IMR-90 (cell line): Measurements from ENCODE around the gene COL9A3. TPM values are rescaled to one million over a fixed set of nuclear protein-coding genes. Genes with fewer than 3 reads are reported as not detected.

Experiments used
- ATAC-seq: fragments of 200-7000 bp; cut with Tn5 transposase; 2 replicates; pipeline ENCODE4 v1.9.1; 2020; ENCODE audit warnings: low read depth, mild to moderate bottlenecking, moderate library complexity
- BruUV-seq: library from RNA; stranded (reverse); fragments of 400-500 nt; replicated peaks from 2 replicates; lab custom pipeline; 2021; lab: Mats Ljungman, UMichigan
- CTCF ChIA-PET: fragments of 300-600 bp; formaldehyde crosslinking; extraction: SDS; loops from one replicate; lab custom pipeline; 2021; ENCODE audit warnings: antibody characterized with exemption; lab: Yijun Ruan, JAX
- POLR2A ChIA-PET: fragments of 300-600 bp; sonication (Branson Sonifier 250); formaldehyde crosslinking; loops from one replicate; lab custom pipeline; 2022; ENCODE audit warnings: antibody characterized with exemption; ENCODE audit not compliant: unreplicated experiment; lab: Charles Lee
- DNase-seq: peaks from one replicate; pipeline ENCODE4 v3.0.0; 2013
- H2AFZ ChIP-seq: replicated peaks from 2 replicates; pipeline ENCODE3; 2013; ENCODE audit warnings: low read length, mild to moderate bottlenecking; ENCODE audit not compliant: poor library complexity
- H2AK5ac ChIP-seq: 2 replicates; pipeline ENCODE4 v1.6.1; 2013; ENCODE audit warnings: low read depth, low read length, inconsistent platforms
- H2AK9ac ChIP-seq: replicated peaks from 2 replicates; pipeline ENCODE3; 2013; ENCODE audit warnings: mild to moderate bottlenecking, low read depth, low read length, moderate library complexity; ENCODE audit not compliant: poor library complexity
- H2BK120ac ChIP-seq: 2 replicates; pipeline ENCODE4 v1.6.1; 2013; ENCODE audit warnings: low read depth, low read length, inconsistent platforms
- H2BK15ac ChIP-seq: 3 replicates; pipeline ENCODE4 v1.6.1; 2013; ENCODE audit warnings: low read depth, low read length, inconsistent platforms
- H2BK20ac ChIP-seq: 2 replicates; pipeline ENCODE4 v1.6.1; 2013; ENCODE audit warnings: low read depth, mild to moderate bottlenecking, inconsistent platforms, low read length, moderate library complexity
- H2BK5ac ChIP-seq: 2 replicates; pipeline ENCODE4 v1.6.1; 2013; ENCODE audit warnings: mild to moderate bottlenecking, low read depth, low read length, inconsistent platforms; ENCODE audit not compliant: poor library complexity, severe bottlenecking
- H3K14ac ChIP-seq: replicated peaks from 2 replicates; pipeline ENCODE4 v1.6.1; 2013; ENCODE audit warnings: low read depth, low read length, inconsistent platforms
- H3K18ac ChIP-seq: 2 replicates; pipeline ENCODE4 v1.6.1; 2013; ENCODE audit warnings: low read depth, low read length, control low read depth
- H3K23ac ChIP-seq: 2 replicates; pipeline ENCODE4 v1.6.1; 2013; ENCODE audit warnings: low read depth, low read length, inconsistent platforms
- H3K27ac ChIP-seq: 2 replicates; pipeline ENCODE4 v1.5.1; 2013; ENCODE audit warnings: mild to moderate bottlenecking, control low read depth, low read length; ENCODE audit not compliant: insufficient read depth
- H3K27me3 ChIP-seq: 2 replicates; pipeline ENCODE4 v1.6.1; 2013; ENCODE audit warnings: low read length; ENCODE audit not compliant: control insufficient read depth, insufficient read depth
- H3K36me3 ChIP-seq: 2 replicates; pipeline ENCODE4 v1.6.1; 2013; ENCODE audit warnings: low read length, mixed read lengths; ENCODE audit not compliant: control insufficient read depth, insufficient read depth
- H3K4ac ChIP-seq: 2 replicates; pipeline ENCODE4 v1.6.1; 2013; ENCODE audit warnings: low read depth, low read length, inconsistent platforms
- H3K4me1 ChIP-seq: 2 replicates; pipeline ENCODE4 v1.6.1; 2013; ENCODE audit warnings: low read length, mixed read lengths; ENCODE audit not compliant: control insufficient read depth, insufficient read depth
- H3K4me2 ChIP-seq: 2 replicates; pipeline ENCODE4 v1.6.1; 2013; ENCODE audit warnings: low read depth, mild to moderate bottlenecking, control low read depth, low read length, moderate library complexity
- H3K4me3 ChIP-seq: 2 replicates; pipeline ENCODE4 v1.5.1; 2013; ENCODE audit warnings: low read depth, mild to moderate bottlenecking, control low read depth, low read length, moderate library complexity; ENCODE audit not compliant: insufficient read depth
- H3K56ac ChIP-seq: 2 replicates; pipeline ENCODE4 v1.6.1; 2013; ENCODE audit warnings: low read length, inconsistent platforms; ENCODE audit not compliant: insufficient read depth; ENCODE audit errors: extremely low read depth
- H3K79me1 ChIP-seq, 2 experiments: 2 replicates each; pipeline ENCODE4 v1.6.1; 2013; ENCODE audit warnings: low read length in 2 of 2, inconsistent platforms in 1 of 2, low read depth in 1 of 2
- H3K9ac ChIP-seq: 2 replicates; pipeline ENCODE4 v1.6.1; 2013; ENCODE audit warnings: low read depth, low read length, control low read depth
- H3K9me1 ChIP-seq: 2 replicates; pipeline ENCODE4 v1.6.1; 2013; ENCODE audit warnings: low read length, inconsistent platforms; ENCODE audit not compliant: insufficient read depth
- H3K9me3 ChIP-seq: 2 replicates; pipeline ENCODE4 v1.6.1; 2013; ENCODE audit warnings: low read length; ENCODE audit not compliant: control insufficient read depth, insufficient read depth
- H4K20me1 ChIP-seq: 2 replicates; pipeline ENCODE4 v1.6.1; 2013; ENCODE audit warnings: low read length, inconsistent platforms; ENCODE audit not compliant: insufficient read depth
- H4K5ac ChIP-seq: 2 replicates; pipeline ENCODE4 v1.6.1; 2013; ENCODE audit warnings: mild to moderate bottlenecking, low read depth, low read length, control low read depth
- H4K8ac ChIP-seq, 2 experiments: 2 replicates each; pipeline ENCODE4 v1.6.1; 2013; ENCODE audit warnings: low read depth in 2 of 2, low read length in 2 of 2, control low read depth in 1 of 2, inconsistent platforms in 1 of 2
- H4K91ac ChIP-seq: 2 replicates; pipeline ENCODE4 v1.6.1; 2013; ENCODE audit warnings: low read depth, low read length, inconsistent platforms; ENCODE audit not compliant: insufficient read depth
- CEBPB ChIP-seq: IDR thresholded peaks from 2 replicates; pipeline ENCODE4 v1.6.1; 2012; ENCODE audit warnings: low read depth, low read length, improper control_type of control experiment
- CHD1 ChIP-seq: IDR thresholded peaks from 2 replicates; pipeline ENCODE4 v1.6.1; 2012; ENCODE audit warnings: low read depth, low read length, improper control_type of control experiment
- FOS ChIP-seq: fragments of 150-350 bp; IDR thresholded peaks from 2 replicates; pipeline ENCODE4 v1.6.1; 2016; ENCODE audit warnings: low read depth, low read length
- MXI1 ChIP-seq: IDR thresholded peaks from 2 replicates; pipeline ENCODE4 v1.6.1; 2012; ENCODE audit warnings: low read depth, mild to moderate bottlenecking, low read length, moderate library complexity, borderline replicate concordance
- NFE2L2 ChIP-seq: fragments of 150-350 bp; IDR thresholded peaks from 2 replicates; pipeline ENCODE4 v1.6.1; 2016; ENCODE audit warnings: low read depth, mild to moderate bottlenecking, low read length
- RAD21 ChIP-seq: IDR thresholded peaks from 2 replicates; pipeline ENCODE4 v1.6.1; 2012; ENCODE audit warnings: low read length, improper control_type of control experiment
- RCOR1 ChIP-seq: IDR thresholded peaks from 2 replicates; pipeline ENCODE4 v1.6.1; 2012; ENCODE audit warnings: mild to moderate bottlenecking, low read length, improper control_type of control experiment; ENCODE audit not compliant: insufficient replicate concordance
- SMC3 ChIP-seq: fragments of 150-350 bp; IDR thresholded peaks from 2 replicates; pipeline ENCODE4 v1.6.1; 2016; ENCODE audit warnings: low read depth, mild to moderate bottlenecking, antibody characterized with exemption, low read length, moderate library complexity
- WGBS, 2 experiments: methylation state at CpG; one replicate each; pipeline versions ENCODE4 v1.1.5 to v1.1.7; 2013; ENCODE audit warnings: missing lambda C conversion rate in 2 of 2; ENCODE audit not compliant: insufficient read length in 1 of 2; ENCODE audit errors: extremely low coverage in 2 of 2; 5-methylcytosine and 5-hydroxymethylcytosine counted together
- dilution Hi-C: fragments of 300-500 bp; cut with HindIII; formaldehyde crosslinking; loops from one replicate; pipeline ENCODE4 v1.14.3; 2018; ENCODE audit warnings: low sequenced_read_pairs; ENCODE audit not compliant: unreplicated experiment
- in situ Hi-C: fragments of 300-500 bp; cut with MboI; formaldehyde crosslinking; loops from 3 replicates; pipeline ENCODE4 v1.14.3; 2019; ENCODE audit warnings: low sequenced_read_pairs, inconsistent platforms, mixed read lengths
- intact Hi-C: fragments of 100-400 bp; cut with micrococcal nuclease; formaldehyde crosslinking; loops from 2 replicates; pipeline ENCODE4 v1.10.0; 2022
- polyA plus RNA-seq, 3 experiments: library from polyadenylated mRNA; depleted of rRNA; stranded (reverse); fragments of >200 nt; gene quantifications; 2 replicates each; pipeline ENCODE4 v1.2.3, GENCODE V29; 2012; ENCODE audit warnings: low replicate concordance in 1 of 3
- total RNA-seq: library from RNA; depleted of rRNA; stranded (reverse); fragments of >200 nt; gene quantifications from 2 replicates; pipeline ENCODE4 v1.2.3, GENCODE V29; 2012
- TF ChIP-seq, protein P1 (sequence below): conservative IDR thresholded peaks from 2 replicates; pipeline ENCODE4 v1.5.1; 2012; ENCODE audit warnings: mild to moderate bottlenecking, low read depth, low read length, improper control_type of control experiment
- TF ChIP-seq, protein P2 (sequence below): fragments of 150-350 bp; IDR thresholded peaks from 2 replicates; pipeline ENCODE4 v1.6.1; 2017; ENCODE audit warnings: mild to moderate bottlenecking, antibody characterized with exemption, low read length, low read depth

Gene COL9A3
- total and polyA plus RNA-seq, 2 of the 4 experiments (the other 2 are of a cell fraction), result 0.36 to 1.4 TPM

DNA sequence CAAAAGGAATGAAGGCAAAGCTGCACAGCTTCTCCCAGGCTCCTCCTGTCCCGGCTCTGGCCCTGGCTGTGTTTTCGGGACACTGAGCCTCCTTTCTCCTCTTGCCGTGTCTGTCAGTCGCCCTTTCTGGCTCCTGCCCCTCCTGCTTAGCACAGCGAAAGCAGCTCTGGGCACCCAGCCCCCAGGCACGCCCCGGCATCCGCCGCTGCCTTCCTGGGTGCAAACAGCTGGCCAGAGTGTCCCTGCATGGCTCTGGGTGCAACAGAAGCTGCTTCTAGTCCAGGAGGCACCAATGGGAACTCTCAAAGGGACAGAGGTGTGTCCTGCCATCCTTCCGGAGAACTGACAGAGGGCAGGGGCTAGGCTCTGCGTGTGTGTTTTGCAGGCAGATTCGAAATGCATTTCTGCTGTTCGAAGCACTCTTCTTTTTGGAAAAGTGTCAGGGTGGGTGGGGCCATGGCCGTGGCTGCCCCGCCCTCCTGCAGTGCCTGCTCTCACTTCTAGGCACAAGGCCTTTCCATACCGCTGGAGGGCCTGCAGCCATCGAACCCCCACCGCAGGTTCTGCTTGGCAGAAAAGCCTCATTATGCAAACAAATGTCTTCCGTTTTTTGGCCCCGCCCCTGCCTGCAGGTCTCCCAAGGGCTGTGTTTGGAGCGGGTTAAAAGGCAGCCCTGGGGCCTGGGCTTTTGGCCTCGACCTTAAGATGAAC is 15.5 kb downstream of the COL9A3 start:
- no peaks in the 10 kb centered on the region; the same call in 1 of the 2 replicates for H3K9me1 ChIP-seq
- TF ChIP-seq RCOR1 (no peak), NFE2L2 (no peak), MXI1 (no peak), CHD1 (no peak), SMC3 (no peak), RAD21 (no peak), FOS (no peak), CEBPB (no peak)
- TF ChIP-seq, protein P1, sequence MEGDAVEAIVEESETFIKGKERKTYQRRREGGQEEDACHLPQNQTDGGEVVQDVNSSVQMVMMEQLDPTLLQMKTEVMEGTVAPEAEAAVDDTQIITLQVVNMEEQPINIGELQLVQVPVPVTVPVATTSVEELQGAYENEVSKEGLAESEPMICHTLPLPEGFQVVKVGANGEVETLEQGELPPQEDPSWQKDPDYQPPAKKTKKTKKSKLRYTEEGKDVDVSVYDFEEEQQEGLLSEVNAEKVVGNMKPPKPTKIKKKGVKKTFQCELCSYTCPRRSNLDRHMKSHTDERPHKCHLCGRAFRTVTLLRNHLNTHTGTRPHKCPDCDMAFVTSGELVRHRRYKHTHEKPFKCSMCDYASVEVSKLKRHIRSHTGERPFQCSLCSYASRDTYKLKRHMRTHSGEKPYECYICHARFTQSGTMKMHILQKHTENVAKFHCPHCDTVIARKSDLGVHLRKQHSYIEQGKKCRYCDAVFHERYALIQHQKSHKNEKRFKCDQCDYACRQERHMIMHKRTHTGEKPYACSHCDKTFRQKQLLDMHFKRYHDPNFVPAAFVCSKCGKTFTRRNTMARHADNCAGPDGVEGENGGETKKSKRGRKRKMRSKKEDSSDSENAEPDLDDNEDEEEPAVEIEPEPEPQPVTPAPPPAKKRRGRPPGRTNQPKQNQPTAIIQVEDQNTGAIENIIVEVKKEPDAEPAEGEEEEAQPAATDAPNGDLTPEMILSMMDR, result no peak
- TF ChIP-seq, protein P2, sequence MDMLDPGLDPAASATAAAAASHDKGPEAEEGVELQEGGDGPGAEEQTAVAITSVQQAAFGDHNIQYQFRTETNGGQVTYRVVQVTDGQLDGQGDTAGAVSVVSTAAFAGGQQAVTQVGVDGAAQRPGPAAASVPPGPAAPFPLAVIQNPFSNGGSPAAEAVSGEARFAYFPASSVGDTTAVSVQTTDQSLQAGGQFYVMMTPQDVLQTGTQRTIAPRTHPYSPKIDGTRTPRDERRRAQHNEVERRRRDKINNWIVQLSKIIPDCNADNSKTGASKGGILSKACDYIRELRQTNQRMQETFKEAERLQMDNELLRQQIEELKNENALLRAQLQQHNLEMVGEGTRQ, result no peak
- H2BK5ac ChIP-seq, result no peak overlapping the region
- no peak overlapping the region for H4K8ac ChIP-seq
- no peak overlapping the region for H3K23ac ChIP-seq
- no peak overlapping the region for H3K27ac ChIP-seq
- ChIA-PET CTCF (no interaction called here), POLR2A (no interaction called here)
- H2AK5ac ChIP-seq, result no peak overlapping the region
- DNase-seq, result no peak
- dilution Hi-C loops, result no loop called here
- no peaks in the 10 kb centered on the region; the same call in 1 of the 2 replicates for H3K27me3 ChIP-seq
- no peak overlapping the region for H2BK20ac ChIP-seq
- intact Hi-C loops, result no loop called here
- in situ Hi-C loops, result no loop called here
- H3K56ac ChIP-seq, result no peak overlapping the region
- H3K9me3 ChIP-seq, result no peaks in the 10 kb centered on the region
- H3K36me3 ChIP-seq, result no peaks in the 10 kb centered on the region
- no TSS peak for BruUV-seq
- no peak overlapping the region for H4K91ac ChIP-seq
- H3K4me1 ChIP-seq, result peaks cover 3% of the 10 kb centered on the region; the same call in 1 of the 2 replicates
- H3K79me1 ChIP-seq, result no peaks in the 10 kb centered on the region
- H2BK120ac ChIP-seq, result no peak overlapping the region
- WGBS, 2 experiments, result 47% methylated on average over 6 of the region's 22 CpGs; no CpG with 5 or more reads in 1 of the 2 experiments
- H2AFZ ChIP-seq, result no peak overlapping the region
- no peaks in the 10 kb centered on the region for H4K20me1 ChIP-seq
- ATAC-seq, result no peak; the same call in 1 of the 2 replicates
- no peak overlapping the region for H3K18ac ChIP-seq
- no peak overlapping the region for H3K4ac ChIP-seq
- no peak overlapping the region for H2BK15ac ChIP-seq
- no peak overlapping the region for H3K14ac ChIP-seq
- H3K4me3 ChIP-seq, result no peak overlapping the region
- H3K9ac ChIP-seq, result no peak overlapping the region
- no peak overlapping the region for H3K4me2 ChIP-seq
- H4K5ac ChIP-seq, result no peak overlapping the region
- no peak overlapping the region for H2AK9ac ChIP-seq
